ENCODE measurements around the gene BCL6. TPM values are rescaled to one million over a fixed set of nuclear protein-coding genes. Genes with fewer than 3 reads are reported as not detected.

BCL6 gene
- total and polyA plus RNA-seq, 9 donors: 46.3 to 91.1 (median 54.7) TPM

GRCh38 chr3:187789872-187790271 lies 44.6 kb upstream of the BCL6 start:
- DNase-seq: no peak
- Histone ChIP-seq H3K9me3 (no peaks in the 10 kb centered on the region), H3K4me3 (no peak overlapping the region), H3K36me3 (no peaks in the 10 kb centered on the region), H3K4me1 (ENCODE audit: insufficient read depth) (no peaks in the 10 kb centered on the region), H3K27ac (no peak overlapping the region), H3K27me3 (no peaks in the 10 kb centered on the region)
- 63 to 72% (median 68%) methylated on average over 3 of the region's 3 CpGs for WGBS, 3 donors
- intact Hi-C loops (cut with DNase I): loop anchor here in 1 of 4 donors (10.0 kb wide), 1 partner anchor 165 kb away; no protein-coding TSS in a partner anchor
- no peak for TF ChIP-seq EP300 (IDR thresholded peaks at IDR 0.05)
- no peak for TF ChIP-seq CTCF (IDR thresholded peaks at IDR 0.05)
- TF ChIP-seq POLR2A (IDR thresholded peaks at IDR 0.05): no peak

- H3K9me3 ChIP-seq: no peaks in the 10 kb centered on the region
Measured at GRCh38 chr3:187788984-187789857, 44.0 kb upstream of the BCL6 start.

GRCh38 chr3:187783098-187783497 lies 37.8 kb upstream of the BCL6 start:
- no peak for DNase-seq
- WGBS, 3 donors: 38 to 45% (median 41%) methylated on average over 2 of the region's 2 CpGs
- intact Hi-C loops (cut with DNase I): no loop called here
- no peaks in the 10 kb centered on the region for H3K27me3 ChIP-seq
- H3K4me1 ChIP-seq (ENCODE audit: insufficient read depth): peaks cover 1% of the 10 kb centered on the region
- H3K27ac ChIP-seq: no peak overlapping the region
- no peak overlapping the region for H3K4me3 ChIP-seq
- TF ChIP-seq EP300 (IDR thresholded peaks at IDR 0.05) (no peak), POLR2A (IDR thresholded peaks at IDR 0.05) (no peak), CTCF (IDR thresholded peaks at IDR 0.05) (no peak)
- H3K36me3 ChIP-seq: no peaks in the 10 kb centered on the region
- H3K9me3 ChIP-seq: no peaks in the 10 kb centered on the region

More at GRCh38 chr3:187788984-187789857, 44.0 kb upstream of the BCL6 start:
- Histone ChIP-seq H3K27me3 (no peaks in the 10 kb centered on the region), H3K36me3 (no peaks in the 10 kb centered on the region), H3K4me3 (no peak overlapping the region), H3K4me1 (ENCODE audit: insufficient read depth) (no peaks in the 10 kb centered on the region), H3K27ac (no peak overlapping the region)
- DNase-seq: no peak
- intact Hi-C loops (cut with DNase I): no loop called here
- WGBS, 3 donors: 69 to 81% (median 78%) methylated on average over 5 of the region's 5 CpGs
- TF ChIP-seq POLR2A (IDR thresholded peaks at IDR 0.05) (no peak), EP300 (IDR thresholded peaks at IDR 0.05) (no peak), CTCF (IDR thresholded peaks at IDR 0.05) (no peak)

- TF ChIP-seq POLR2A (IDR thresholded peaks at IDR 0.05) (no peak), CTCF (IDR thresholded peaks at IDR 0.05) (no peak), EP300 (IDR thresholded peaks at IDR 0.05) (no peak)
- Histone ChIP-seq H3K27me3 (no peaks in the 10 kb centered on the region), H3K4me1 (ENCODE audit: insufficient read depth) (peaks cover 1% of the 10 kb centered on the region), H3K36me3 (no peaks in the 10 kb centered on the region), H3K27ac (no peak overlapping the region), H3K9me3 (no peaks in the 10 kb centered on the region), H3K4me3 (no peak overlapping the region)
- intact Hi-C loops (cut with DNase I): no loop called here
- WGBS, 3 donors: 88 to 95% (median 89%) methylated on average over 3 of the region's 3 CpGs
- DNase-seq: no peak
Measured at GRCh38 chr3:187782006-187782405, 36.7 kb upstream of the BCL6 start.

All from ovary (tissue), 9 donors.